Endothelial cell of umbilical vein (primary cell): ENCODE results near the gene MBD3.

Source experiments
- EZH2 ChIP-seq: IDR thresholded peaks from 2 replicates; pipeline ENCODE4 v1.6.1; 2012; ENCODE audit warnings: borderline replicate concordance, low read depth, mild to moderate bottlenecking, moderate library complexity, low read length, inconsistent platforms; ENCODE audit not compliant: severe bottlenecking
- GATA2 ChIP-seq: IDR thresholded peaks from 2 replicates; pipeline ENCODE4 v1.7.0; 2011; ENCODE audit warnings: low read depth, mild to moderate bottlenecking, moderate library complexity, mixed read lengths, low read length; ENCODE audit not compliant: insufficient read length, insufficient read depth
- JUN ChIP-seq: IDR thresholded peaks from 2 replicates; pipeline ENCODE4 v1.6.1; 2011; ENCODE audit warnings: borderline replicate concordance, low read depth; ENCODE audit not compliant: insufficient read length, insufficient read depth
- POLR2A ChIP-seq: IDR thresholded peaks from 2 replicates; pipeline ENCODE4 v1.6.1; 2012; ENCODE audit warnings: low read depth, mild to moderate bottlenecking, control low read depth, low read length
- POLR2AphosphoS5 ChIP-seq: IDR thresholded peaks from 2 replicates; pipeline ENCODE4 v1.6.1; 2012; ENCODE audit warnings: low read depth, mild to moderate bottlenecking, control low read depth, low read length, moderate library complexity; ENCODE audit not compliant: insufficient read depth
- TF ChIP-seq, protein P1 (sequence below), 2 donors: IDR thresholded peaks; 1 replicate in 1 of 2; 2 replicates in 1 of 2; pipeline ENCODE4 v1.5.1; 2011; ENCODE audit warnings: low read length in 2 of 2, mild to moderate bottlenecking in 2 of 2, moderate library complexity in 2 of 2, control low read depth in 1 of 2, inconsistent platforms in 1 of 2, low read depth in 1 of 2; ENCODE audit not compliant: insufficient read depth in 1 of 2; ENCODE audit errors: extremely low read depth in 1 of 2

GRCh38 chr19:1616875-1617274 is 24.2 kb upstream of the MBD3 start:
- TF ChIP-seq POLR2A (no peak), JUN (no peak), GATA2 (no peak), POLR2AphosphoS5 (no peak), EZH2 (no peak)
- TF ChIP-seq, protein P1, sequence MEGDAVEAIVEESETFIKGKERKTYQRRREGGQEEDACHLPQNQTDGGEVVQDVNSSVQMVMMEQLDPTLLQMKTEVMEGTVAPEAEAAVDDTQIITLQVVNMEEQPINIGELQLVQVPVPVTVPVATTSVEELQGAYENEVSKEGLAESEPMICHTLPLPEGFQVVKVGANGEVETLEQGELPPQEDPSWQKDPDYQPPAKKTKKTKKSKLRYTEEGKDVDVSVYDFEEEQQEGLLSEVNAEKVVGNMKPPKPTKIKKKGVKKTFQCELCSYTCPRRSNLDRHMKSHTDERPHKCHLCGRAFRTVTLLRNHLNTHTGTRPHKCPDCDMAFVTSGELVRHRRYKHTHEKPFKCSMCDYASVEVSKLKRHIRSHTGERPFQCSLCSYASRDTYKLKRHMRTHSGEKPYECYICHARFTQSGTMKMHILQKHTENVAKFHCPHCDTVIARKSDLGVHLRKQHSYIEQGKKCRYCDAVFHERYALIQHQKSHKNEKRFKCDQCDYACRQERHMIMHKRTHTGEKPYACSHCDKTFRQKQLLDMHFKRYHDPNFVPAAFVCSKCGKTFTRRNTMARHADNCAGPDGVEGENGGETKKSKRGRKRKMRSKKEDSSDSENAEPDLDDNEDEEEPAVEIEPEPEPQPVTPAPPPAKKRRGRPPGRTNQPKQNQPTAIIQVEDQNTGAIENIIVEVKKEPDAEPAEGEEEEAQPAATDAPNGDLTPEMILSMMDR (IDR thresholded peaks at IDR 0.05; ENCODE audit: extremely low read depth in 1 of 2, insufficient read depth in 1 of 2, low read depth in 1 of 2, low read length in 2 of 2): no peak
